DMS79 treated with DMSO at 0.1 percent for 48 hours (cell line): ENCODE data around the gene FASTKD2.
"Not testable (repeated sequence)": the region's sequence is repeated elsewhere in the genome, so short reads cannot be mapped to it uniquely, and the experiment has no call there.

ENCODE experiments used
- DNase-seq: peaks from one replicate; lab custom pipeline; 2025; lab: John Stamatoyannopoulos, UW

FASTKD2 gene

DNA sequence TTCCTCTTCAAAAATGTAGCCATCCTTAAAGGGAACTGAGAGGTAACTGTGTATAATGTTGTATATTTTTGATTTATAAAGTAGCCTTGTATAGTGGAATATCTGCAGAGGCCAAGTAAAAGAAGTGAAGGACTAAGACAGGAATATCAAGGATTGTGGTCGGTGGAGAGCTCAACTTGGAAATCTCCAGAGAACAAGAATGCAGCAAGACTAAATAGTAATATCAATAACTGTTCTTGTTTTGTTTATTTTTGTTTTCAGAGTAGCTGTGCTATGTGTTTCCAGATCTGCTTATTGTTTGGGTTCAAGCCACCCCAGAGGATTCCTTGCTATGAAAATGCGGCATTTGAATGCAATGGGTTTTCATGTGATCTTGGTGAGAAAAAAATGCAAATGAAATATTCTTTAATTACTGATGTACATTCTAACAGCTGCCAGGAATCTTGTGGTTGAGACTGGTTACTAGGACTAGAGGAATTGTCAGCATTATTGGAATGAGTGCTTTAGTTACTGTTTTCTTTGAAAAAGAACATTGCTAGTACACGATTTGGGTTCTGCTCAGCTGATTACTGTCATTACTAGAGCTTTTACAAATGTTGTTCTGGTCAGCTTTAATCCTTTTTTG is 25.0 kb downstream of the FASTKD2 start:
- DNase-seq, result no peak

DNA sequence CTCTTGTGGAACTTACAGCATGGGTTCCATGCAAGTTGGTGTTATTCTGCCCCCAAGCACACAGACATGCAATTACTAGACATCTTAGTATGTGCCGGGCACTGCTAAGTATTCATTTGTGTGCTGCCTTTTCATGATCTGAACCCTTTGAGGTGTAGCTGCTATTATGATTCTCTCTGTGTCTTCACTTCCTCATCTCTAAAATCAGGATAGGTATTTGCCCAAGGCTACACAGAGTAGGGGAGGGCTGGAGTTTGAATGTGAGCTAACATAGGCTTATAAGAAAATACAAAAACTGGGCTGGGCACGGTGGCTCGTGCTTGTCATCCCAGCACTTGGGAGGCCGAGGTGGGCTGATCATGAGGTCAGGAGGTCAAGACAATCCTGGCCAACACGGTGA is 27.2 kb downstream of the FASTKD2 start:
- no peak for DNase-seq

DNA sequence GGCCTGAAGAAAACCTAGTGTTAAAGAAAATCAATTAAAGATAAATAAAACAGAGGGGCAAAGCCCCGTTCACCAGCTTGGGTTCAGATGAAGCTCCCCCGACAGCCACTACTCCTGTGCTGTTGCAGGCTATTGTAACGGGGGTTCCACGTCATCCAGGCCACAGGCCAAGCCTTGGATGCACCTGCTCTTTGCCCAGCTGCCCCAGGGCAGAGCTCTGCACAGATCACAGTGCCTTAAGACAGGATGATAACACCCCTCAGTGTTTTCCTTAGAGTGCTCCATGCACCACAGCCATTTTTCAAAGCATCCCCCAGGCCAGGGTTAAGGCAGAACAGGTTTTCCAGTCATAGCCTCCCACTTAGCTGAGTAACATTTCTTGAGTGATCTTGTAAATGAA is 32.0 kb downstream of the FASTKD2 start:
- no peak for DNase-seq

DNA sequence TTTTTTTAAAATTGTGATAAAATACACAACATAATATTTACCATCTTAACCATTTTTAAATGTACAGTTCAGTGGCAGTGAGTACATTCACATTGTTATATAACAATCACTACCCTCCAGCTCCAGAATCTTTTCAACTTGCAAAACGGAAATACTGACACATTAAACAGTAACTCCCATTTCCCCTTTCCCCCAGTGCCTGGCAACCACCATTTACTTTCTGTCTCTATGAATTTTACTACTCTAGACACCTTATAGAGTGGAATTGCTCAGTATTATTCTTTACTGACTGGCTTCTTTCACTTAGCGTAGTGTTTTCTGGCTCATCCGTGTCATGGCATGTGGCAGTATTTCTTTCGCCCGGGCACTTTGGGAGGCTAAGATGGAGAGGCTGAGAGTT is 32.6 kb downstream of the FASTKD2 start:
- no peak for DNase-seq

DNA sequence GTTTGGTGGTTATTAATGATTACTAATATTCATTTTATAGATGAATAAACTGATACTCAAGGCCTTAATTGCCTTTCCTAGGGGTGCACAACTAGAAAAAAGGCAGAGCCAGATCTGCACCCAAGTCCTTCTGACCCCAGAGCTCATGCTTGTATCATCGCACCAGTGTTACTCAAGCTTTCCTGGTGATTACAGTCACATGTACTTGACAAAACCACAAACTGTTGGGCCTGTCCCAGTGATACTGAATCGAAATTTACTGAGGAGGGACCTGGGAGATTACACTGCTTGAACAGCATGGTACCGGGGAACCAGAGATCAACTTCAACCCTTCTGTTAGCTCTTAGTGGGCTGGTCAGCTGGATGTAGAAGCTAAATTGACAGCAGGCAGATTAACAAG is 33.7 kb downstream of the FASTKD2 start:
- no peak for DNase-seq

DNA sequence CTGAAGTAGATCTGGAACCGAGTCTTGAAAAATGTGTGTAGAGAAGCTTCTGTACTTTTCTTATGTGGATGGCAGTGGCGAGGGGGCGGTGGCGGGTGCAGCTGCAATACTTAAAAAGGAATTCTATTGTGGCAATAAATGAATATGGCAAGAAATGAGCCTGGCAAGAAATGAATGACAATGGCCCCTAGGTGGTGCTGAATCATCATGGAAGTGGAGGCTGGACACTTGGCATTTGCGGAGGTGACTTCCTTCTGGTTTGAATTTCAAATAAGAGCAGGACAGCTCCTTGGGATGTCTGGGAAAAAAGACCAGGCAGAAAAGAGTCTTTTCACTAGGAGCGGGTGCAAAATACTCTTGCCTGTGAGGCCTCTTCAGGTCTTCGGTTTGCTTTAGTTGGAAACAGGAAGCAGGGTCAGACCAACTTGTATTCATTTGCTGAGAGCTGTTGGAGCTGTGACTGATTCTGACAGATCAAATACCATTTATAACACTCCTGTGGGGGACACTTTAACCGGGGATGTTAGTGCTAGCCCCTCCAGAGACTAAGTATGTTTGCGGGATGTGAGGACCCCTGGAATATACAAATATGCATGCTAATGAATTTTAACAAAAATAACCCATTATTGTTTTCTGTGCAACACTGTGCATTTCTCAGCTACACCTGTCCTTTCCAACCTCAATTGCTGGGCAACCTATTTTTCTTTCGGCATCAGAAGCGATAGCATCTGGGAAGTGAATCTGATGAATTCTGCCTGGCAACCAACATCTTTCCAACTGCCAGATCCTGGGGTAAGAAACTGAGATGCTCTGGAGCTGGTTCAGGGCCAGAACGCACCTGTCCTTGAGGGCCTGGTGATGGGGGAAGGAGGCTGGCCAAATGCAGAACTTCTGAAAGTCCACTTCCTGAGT is 35.4 kb downstream of the FASTKD2 start:
- peak; percentile 66 for DNase-seq

DNA sequence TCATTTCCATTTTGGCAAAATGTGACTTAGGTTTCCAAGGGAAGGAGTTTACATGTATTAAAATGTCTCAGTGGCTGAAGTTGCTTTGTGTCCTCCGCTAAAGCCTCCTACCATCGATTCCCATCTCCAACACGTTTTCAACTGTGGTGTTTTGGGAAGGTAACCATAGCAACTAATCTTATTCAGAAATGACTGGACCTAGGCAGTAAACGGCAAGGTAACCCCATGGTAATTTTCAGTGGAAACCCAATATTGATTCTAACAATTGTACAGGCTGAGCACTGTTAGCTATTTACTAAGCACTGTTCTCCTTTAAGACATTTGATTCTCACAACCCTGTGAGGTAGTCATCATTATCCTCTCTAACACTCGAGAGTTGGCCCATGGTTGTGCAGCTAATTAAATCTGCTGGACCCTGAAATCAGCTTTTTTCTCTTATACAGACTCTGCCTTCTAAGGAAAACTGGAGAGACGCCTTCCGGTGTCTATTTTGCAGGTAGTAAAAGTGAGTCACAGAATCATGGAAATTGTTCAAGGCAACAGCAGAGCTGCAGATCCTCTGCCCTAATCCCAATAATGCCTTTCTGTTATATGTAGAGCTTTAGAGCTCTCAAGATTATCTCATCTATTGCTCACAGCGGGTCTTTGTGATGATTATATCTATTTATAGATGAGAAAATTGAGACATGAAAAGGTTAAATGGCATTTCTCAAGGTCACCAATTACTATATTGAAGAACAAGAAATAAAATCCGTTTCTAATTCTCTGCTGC is 36.2 kb downstream of the FASTKD2 start:
- DNase-seq, result no peak

DNA sequence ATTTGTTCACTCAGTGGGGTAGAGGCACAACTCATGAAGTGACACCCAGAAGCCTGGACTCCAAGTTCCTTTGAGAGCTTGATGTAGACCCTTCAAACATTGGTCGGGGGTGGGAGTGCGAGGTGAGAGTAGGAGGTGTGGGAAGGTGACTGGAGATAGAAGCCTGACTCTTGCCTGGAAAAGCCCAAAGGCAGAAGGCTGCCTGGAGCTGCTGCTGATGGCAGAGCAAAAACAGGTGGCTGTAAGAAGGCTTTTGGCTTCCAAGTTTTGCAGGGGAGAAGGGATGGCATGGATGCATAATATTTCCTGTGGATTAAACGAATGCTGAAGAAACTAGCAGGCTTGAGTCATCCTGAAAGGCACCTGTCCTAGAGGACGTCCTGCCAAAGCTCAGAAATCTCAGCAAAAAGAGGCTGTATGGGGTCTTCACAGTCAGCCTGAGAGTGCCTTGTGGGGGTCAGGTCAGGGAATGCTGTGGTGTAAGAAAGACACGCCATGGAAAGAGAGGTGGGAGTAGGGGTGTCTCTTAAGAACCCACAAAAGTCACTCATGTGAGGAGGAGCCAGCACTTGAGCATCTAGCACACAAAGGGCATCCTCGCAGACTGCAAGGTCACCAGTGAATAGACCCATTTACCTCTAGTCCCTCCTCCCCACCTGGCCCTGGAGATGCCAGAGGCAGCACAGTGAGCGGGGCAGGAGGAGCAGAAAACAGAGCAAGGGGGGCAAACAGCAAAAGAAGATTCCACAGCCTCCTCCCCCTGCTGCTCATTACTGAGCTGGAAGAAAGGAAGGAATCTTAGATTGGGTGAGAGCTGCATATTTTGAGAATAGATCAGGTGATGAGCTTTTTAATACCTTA is 37.5 kb downstream of the FASTKD2 start:
- no peak for DNase-seq

DNA sequence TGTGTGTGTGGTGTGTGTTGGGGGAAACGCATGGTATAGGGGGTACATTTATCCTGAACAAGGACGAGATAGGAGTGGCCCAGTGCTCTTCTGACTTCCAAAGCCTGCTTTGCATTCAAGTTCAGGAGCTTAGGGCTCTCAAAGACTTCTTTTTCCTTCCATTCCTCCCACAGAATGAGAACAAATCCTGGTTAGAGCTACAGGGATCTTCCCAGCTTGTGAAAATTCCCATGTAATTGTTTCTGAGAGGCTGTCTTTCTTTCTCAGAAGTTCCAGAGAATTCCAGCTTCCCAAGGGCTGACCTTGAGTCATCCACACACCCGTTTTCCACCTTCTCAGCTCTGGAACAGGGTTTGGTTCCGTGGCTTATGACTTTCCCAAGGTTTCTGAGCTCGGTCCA is 38.9 kb downstream of the FASTKD2 start:
- no peak for DNase-seq

DNA sequence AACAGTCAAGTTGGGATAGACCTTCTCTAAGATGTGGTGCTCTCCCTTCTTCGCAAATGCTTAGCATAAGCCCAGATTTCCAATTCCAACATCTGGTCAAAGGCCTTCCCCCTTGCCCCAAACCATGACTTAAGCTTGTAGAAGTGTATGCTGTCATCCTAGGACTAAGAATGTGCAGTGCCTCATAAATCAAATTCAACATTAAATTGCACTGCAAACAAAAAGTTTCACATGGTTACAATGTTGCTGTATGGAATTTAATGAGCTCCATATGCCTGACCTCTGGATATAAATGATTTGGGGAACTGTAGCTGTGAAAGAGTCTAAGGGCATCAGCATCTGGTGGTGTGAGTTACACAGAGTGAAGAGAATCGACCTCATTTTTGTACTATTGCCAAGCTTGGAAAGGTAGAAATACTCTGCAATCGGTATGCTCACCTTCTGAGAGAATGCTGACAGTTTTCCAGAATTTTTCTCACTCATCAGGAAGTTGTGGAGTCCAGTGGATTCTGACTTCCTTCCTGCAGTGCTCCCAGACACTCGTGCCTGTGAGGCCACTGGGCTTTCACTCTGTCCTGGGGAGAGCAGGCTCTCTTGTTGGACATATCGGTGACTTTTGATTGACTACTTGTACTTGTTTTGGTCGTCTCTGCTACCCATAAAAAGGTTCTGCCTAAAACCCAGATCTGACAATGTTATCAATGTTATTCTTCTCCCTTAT is 40.6 kb downstream of the FASTKD2 start:
- no peak for DNase-seq

DNA sequence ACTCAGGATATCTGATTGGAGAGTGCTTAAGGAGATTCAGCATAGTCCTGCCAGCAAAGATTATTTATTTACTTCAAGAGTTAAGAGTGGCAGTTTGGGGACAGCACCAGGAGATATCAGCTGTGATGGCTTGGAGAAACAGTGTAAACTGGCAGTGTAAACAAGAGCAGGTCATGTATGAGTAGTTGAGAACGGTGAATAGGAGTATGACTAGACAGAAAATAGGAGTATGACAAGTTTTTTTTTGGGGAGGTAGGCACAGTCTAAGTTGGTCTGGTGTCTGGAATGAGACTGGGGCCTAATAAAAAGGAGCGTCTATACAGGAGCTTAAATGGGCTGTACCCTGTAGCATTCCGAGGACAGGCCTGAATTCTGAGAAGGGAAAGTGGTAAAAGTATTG is 42.2 kb downstream of the FASTKD2 start:
- DNase-seq, result not testable (repeated sequence)

DNA sequence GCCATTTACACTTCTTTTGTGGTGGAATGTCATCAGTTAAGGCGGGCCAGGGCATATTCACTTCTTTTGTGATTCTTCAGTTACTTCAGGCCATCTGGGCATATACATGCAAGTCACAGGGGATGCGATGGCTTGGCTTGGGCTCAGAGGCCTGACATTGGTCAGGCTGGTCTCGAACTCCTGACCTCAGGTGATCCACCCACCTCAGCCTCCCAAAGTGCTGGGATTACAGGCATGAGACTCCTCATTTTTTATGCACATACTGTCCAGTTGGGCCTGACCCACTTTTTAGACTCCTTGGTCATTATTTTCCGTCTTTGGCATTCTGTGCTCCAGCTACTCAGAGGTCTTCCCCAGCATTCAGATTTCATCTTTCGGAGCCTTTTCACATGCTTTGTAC is 47.1 kb downstream of the FASTKD2 start:
- DNase-seq, result not testable (repeated sequence)

DNA sequence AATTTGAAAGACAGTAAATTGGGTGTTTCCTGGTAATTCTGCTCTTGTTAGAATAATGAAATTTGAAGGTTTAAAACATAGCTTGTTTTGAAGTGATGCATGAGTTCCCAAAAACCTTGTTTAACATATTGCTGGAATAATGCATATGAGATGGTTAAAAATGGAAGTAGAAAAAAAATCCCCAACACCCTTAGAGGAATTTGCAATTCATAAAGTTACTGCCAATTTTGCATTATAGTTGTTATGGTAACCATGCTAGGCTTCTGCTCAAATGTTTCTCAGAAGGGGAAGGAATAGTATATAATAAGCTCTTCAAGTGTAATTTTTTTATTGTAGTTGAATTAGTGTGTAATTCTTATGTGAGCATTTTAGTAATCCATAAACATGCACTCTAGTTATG is 49.1 kb downstream of the FASTKD2 start:
- DNase-seq, result no peak

DNA sequence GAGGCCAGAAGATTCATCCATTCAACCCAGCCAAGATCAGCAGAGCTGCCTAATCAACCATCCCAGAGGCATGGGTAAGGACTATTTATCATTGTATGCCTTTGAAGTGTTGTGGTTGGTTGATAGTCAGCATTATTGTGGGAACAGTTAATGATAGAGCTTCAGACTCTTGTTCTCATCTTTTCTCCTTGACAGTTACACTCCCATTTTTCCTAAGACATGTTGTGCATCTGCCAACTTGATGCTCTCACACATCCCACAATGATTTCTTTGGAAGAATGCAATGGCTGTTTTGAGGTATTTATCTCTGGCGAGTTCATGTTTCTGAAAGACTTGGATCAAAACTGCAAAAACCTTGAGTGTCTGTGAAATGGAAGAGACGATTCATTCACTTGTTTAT is 55.4 kb downstream of the FASTKD2 start:
- DNase-seq, result no peak

DNA sequence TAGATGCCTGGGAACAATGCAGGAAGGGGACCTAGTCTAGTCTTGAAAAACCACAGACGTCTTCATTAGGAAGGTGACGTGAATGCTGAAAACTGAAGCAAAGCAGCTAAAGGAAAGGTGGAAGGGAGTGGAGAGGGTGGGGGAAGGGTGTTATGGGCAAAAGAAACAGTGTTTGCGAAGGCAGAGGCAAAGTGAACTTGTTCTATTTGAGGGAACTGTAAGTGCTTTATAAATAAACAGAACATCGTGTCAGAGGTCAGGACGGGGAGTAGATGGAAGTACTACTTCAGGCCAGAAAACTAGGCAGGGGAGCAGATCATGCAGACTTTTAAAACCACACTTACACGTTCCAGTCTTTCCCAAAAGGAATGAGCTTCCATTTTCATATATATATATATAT is 57.8 kb downstream of the FASTKD2 start:
- DNase-seq, result no peak

DNA sequence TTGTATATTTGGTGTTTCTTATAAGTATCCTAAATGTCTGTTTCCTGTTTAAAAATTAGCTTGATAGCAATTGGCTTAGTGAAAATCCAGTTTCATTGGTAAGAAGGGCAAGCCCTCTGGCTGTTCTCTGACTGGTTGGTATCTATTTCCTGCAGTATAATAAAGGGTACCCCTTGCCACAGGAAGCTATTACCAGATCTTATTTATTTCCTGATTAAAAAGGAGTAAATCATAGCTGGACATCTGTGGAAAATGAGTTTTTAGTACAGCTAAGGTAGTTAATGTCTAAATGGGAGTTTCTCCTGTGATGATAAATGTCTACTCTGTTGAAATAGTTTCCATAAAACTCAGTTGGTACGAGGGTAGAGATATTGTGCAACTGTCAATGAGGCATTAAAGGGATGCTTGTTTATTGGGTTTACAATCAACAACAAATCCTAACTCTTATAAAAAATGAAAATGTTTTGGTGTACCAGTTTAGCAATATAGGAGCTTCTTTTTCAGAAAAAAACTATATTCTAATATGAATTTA is 58.7 kb downstream of the FASTKD2 start:
- no peak for DNase-seq

DNA sequence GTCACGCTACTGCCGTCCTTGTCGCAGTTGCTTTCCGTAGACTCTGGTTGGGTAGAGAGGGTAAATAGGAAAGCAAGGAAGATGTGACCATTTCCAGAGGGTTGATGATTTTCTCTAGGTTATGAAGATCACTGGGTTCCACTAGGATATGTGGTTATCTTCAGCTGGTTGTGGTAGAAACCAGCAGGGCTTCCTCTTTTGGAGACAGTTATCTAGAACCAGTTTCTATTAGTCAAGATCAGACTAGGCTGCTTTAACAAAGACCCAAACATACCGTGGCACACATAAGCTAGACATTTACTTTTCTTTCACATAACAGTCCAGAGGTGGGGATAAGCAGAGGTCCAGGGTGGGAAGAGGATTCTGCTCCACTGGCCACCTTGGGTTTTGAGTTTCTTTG is 59.6 kb downstream of the FASTKD2 start:
- DNase-seq, result no peak

DNA sequence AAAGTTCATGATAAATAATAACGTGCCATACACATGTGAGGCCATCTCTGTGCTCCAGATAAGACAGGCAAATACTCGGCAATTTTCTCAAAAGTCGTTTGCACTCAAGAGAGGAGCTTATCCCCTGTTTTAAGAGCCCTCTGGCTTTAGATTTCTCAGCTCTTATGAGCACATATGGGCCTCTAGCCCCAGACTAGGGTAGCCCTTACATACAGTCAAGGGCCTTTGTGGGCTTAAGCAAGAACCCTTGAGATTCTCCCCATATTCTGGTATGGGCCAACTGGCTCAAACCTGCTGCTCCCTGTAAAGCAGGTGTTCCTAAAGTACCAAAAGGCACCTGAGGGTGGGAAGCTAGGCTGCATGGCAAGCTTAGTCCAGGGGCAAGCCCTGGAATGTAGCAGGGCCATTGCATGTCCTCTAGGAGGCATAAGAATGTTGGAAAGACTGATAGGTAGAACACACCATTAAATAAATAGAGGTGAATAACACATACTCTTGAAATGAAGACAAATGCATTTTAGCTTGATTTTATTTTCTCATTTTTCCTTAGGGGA is 66.1 kb downstream of the FASTKD2 start:
- DNase-seq, result peak; percentile 45

DNA sequence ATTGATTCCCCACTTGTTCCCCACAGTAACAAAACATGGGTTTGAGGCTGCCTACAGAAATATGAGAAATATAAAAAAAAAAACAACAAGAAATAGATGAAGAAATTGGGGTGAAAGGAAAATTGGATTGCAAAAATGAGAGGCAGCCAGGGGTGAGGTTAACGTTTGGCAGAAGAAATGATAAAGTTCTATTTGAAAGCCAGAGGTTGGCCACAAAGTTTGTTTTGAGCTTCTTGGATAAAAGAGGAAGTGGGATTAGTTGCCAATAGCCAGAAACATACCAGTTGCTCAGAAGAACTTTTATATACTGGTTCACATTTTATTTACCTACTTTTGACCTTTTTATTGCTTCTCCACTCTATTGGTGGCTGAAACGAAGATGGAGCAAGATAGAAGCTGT is 67.5 kb downstream of the FASTKD2 start:
- no peak for DNase-seq

DNA sequence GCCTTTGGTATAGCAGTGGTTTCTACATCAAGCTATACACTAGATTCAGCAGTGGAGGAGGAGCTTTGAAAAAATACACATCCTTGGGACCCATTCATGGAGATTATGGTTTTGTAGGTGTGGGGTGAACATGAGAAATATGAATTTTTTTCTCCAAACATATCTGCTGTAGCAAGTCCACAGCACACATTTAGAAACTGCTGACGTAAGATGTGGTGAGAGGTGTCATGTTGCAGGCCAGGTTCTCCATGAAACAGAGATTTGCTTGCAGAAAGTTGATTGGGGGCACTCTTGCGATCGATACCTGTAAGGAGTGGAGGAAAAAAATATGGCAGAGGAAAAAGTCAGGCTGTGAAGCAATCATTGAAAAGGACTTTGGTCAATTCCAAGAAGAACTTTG is 67.9 kb downstream of the FASTKD2 start:
- no peak for DNase-seq

DNA sequence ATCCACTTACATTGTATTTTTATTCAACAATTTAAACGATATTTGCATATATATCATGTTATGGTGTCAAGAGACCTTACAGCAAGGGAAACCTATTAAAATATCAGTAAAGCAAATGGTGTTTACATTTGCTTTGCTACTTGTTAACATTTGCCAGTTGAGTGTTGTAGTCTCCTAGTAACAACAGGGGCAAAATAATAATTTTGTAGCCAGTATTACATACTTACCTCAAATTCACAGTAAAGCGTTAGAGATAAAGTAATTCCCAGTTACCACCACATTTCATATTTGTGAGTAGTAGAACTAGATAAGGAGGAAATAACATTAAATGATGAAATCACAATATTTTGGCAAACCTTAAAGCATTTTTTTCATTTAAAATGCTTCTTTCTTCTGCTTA is 71.3 kb downstream of the FASTKD2 start:
- DNase-seq, result no peak
